NCI-H2107 treated with DMSO at 0.1 percent for 48 hours (cell line): ENCODE data around the gene CADPS.

Experiments used
- DNase-seq: peaks from one replicate; lab custom pipeline; 2025; ENCODE audit not compliant: unreplicated experiment; lab: John Stamatoyannopoulos, UW

CADPS gene

DNA sequence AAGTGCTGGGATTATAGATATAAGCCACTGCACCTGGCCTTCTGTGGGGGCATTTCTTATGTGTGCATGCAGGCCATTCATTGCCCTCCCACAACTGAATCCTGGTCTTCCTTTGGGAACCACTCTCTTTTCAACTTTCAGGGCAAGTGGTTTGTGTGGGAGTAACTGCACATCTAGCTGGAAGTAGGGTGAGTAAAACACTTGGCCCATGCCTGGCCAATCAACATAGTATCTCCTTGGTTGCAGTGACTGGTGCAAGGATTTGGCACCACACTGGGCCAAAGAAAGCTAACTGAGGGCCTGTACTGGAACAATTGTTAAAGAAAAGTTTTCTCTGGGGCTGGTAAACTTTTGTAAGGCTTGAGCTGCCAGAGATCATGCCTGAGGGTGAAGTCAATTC is 312.6 kb downstream of the CADPS start:
- DNase-seq = no peak

GRCh38 chr3:62562017-62562416 is 313.2 kb downstream of the CADPS start:
- DNase-seq = no peak

DNA sequence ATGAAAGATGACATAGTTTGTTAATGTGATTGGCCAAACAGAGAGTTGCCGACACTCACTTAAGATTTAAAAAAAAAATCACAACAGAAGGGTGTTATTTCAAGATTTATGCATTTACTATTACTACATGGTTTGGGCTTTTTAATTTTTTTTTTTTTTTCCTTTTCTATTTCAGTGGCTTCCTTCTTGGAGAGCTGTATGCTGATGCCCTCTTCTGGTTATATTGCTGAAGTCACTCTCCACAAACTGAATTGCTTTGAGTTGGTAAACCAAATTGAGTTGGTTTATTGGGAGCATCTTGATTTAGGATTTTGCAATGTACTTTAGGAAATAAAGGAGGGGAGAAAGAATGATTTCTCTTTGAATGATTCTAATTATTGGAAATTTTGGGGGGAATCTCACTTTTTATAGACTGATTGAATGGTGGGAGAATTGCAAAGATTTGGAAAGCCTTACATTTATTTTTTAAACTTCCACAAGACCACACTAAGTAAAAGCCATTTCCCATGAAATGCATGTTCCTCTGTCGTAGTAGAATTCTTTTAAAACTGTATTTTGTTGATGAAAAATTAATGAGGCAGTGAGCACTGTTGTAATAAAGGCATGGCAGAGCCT is 315.3 kb downstream of the CADPS start:
- peak; percentile 7 for DNase-seq

DNA sequence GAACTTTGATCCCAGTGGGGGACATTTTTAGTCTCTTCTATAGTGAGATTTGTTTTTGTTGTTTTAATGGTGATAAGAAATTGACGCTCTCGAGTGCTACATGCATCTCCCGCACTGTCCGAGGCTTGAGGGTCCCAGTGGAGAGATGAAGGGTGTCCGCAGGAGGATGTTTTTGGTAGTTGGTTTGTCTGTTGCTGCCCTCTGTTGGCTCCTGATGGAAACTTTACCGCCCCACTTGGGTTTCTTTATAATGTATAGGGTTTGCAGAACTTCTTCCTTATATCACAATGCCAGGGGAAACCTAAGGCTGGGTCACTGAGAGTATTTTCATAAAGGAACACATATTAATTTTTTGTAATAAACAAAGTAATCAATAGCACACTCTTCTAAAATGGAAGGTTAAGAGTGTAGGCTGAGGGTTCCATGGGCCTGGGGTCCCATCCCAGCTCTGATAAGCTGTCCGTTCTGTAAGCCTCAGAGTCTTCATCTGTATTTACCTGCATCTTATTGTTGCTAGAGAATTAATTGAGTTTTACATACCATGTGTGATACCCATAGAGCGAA is 316.6 kb downstream of the CADPS start:
- DNase-seq = peak; percentile 8

DNA sequence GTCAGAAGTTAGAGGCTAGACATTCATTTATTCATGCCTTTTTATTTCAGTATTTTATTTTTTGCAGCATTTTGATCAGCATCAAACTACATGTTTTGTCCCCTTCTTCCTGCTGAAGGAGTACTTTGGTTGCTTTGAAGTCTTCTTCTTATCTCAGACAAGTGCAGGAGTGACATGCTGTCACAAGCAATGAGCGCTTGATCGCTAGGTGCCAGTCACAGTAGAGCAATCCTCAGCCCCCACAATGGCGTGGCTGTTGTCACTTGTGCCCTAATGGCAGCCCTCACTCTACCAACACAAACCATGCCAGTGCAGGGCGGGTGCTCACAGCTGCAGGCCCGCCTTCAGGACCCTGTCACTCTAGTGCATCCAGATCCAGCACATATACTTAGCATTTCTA is 317.2 kb downstream of the CADPS start:
- DNase-seq = no peak

- DNase-seq = no peak
Measured at GRCh38 chr3:62557450-62557849, 317.8 kb downstream of the CADPS start.

- no peak for DNase-seq
Measured at GRCh38 chr3:62556121-62556815, 318.9 kb downstream of the CADPS start.

DNA sequence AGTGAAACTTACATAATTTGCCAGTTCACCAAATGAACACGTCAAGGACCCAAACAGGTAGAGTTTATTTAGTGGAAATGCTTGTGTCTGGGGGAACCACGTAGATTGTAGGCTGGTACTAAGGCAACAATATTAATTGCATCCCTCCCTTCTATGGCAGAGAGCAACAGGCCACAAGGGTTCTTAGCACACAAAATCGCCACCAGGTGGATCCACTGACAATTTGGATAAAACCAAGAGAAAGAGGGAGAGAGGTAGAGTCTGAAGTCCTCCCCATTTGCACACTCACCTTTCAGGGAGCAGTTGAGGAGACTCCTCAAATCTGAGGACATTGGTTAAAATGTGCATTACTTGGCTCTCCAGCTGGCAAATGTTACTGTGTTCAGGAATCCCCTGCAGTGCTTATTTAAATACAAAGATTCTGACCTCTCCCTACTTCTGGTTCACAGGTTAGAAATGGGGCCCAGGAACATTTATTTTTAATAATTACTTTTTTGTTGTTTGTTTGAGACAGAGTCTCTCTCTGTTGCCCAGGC is 320.9 kb downstream of the CADPS start:
- DNase-seq = peak; percentile 6

- no peak for DNase-seq
Measured at GRCh38 chr3:62553811-62554210, 321.4 kb downstream of the CADPS start.

DNA sequence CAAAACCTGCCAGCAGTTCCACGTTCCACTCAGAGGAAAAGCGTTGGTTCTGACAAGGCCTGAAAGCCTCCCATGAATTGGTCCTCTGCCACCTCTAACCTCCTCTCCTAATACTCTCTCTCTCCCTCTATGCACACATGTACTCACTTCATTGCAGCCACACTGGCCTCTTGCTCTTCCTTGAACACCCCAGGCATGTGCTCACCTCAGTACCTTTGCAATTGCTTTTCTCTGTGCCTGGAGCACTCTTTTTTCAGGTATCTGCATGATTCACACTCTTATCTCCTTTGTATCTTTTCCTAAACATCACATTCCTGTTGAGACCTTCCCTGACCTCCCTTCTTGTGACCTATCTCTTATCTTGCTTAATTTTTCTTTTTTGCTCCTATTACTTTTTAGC is 323.7 kb downstream of the CADPS start:
- no peak for DNase-seq

DNA sequence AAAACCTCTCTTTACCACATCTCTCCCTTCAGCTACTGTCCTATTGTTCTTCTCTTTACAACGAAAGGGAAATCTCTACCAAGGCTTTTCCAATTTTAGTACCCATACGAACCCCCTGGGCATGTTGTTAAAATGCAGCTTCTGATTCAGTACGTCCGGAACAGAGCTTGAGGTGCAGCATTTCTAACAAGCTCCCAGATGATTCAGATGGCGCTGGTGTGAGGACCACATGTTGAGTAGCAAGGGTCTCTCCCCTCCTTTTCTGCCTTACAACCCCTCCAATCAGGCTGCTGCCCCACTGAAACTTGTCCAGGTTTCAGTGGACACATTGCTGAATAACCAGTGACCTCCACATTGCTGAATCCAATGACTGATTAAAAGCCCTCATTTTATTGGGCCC is 324.8 kb downstream of the CADPS start:
- DNase-seq = no peak

GRCh38 chr3:62548528-62549205 is 326.5 kb downstream of the CADPS start:
- DNase-seq = no peak

DNA sequence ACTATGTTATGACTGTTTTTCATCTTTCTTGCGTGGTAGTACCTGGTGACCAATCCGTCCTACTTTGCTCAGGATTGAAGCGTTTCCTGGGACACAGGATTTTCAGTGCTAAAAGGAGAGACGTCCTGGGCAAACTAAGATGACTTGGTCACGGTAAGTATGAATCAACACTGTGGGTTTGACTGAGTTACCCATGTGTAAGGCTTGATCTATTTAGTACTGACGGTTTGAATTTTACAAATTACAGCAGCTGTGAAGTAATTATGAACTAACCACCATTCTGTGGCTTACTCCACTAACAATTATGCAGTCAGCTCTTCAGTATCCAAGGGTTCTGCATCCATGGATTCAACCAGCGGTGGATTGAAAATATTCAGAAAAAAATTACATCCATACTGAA is 328.9 kb downstream of the CADPS start:
- no peak for DNase-seq

DNA sequence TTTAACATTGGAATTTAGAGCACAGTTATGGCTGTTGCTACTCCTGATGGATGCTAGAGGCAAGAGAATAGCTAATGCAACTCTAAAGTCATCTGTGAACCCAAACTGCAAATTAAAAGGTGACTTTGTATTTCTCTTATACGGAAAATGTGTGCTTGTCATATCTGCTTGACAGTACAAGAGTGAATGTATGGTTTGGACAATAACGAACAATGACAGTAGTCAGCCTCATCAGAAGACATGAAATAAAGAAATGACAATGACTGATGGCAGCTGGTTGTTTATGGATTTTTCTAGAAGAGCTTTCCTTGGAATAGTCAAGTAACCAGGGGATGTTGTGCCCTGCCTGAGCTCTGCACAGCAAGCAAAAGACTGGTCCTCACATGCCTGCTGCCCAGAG is 333.0 kb downstream of the CADPS start:
- DNase-seq = no peak

DNA sequence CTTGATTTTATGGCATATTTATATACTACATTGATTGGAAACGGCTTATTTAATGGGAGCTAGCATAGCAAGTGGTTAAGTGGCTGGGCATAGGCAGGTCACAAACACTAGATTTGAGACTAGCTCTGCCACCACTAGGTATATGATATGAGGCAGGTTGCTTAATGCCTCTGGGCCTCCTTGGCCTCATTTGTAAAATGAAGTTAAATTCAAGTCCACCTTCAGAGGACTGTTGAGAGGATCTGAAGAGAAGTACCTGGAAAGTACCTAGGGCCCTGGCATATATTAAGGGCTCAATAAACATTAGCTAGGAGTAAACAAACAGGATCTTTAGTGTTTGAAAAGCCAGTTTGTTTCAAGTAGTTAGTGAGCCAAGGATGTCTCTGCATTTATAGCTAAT is 335.5 kb downstream of the CADPS start:
- no peak for DNase-seq

DNA sequence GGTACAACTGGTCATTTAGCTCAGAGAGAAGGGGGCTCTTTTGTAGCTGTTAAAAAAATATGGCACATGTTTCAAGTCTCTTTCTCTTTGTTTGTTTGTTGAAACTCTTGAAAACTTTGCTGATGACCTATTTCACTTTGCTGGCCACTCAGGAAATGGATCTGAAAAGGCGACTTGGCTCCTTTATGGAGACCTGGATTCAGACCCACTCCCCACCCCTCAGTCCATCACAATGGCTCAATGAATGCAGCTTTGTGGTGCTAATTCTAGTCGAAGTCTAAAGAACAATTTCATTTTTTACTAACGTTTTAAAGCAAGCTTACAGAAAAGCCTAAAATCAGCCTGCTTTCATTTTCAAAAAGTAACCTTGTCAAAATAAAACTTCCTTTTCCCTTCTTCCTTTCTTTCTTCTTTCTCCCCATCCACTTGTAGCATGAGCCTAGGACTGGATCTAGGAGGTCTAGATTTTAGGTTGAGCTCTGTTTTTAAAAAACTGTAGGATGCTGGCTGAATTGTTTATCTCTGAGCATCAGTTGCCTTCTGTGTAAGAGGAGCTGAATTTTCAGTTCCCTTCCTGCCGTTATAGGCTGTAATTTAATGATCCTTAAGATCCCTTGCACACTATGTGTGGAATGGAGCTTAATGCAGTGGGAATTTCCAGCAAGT is 336.4 kb downstream of the CADPS start:
- DNase-seq = no peak

DNA sequence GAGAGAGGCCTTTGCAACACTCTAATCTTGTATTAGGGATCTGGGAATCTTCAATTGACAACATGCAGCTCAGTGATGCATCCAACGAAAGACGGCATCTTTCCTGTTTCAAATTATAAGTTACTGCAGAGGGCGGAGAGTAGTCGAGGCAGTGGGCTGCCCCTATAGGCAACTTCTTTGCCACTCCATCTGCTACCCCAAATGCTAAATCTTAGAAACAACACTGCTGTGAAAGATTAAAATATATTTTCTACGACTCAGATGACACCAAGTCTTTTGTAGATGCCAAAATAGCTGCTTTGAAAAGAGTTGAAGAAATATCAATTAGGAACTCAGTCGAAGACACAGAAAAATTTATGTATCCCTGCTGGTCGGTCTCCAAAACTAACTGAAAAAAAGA is 340.9 kb downstream of the CADPS start:
- DNase-seq = no peak

- no peak for DNase-seq
Measured at GRCh38 chr3:62532796-62533195, 342.4 kb downstream of the CADPS start.

DNA sequence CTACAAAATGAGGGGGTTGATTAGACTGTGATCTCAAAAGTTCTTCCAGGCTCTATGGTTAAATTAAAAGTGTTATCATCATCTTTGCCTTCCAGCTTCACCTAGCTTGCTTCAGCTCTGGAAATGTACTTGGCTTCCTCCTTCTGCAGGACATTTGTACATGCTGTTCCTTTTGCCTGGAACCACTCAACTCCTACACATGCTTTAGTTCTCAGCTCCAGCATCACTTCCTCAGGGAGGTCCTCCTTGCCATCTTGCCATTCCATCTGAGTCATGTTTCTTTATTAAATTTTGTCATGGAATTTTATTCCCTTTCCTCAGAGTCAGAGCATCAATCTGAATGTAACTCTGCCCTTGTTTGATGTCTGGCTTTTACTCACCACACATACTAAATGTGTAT is 343.2 kb downstream of the CADPS start:
- DNase-seq = no peak

GRCh38 chr3:62531493-62531892 is 343.7 kb downstream of the CADPS start:
- DNase-seq = no peak

GRCh38 chr3:62529230-62529629 is 346.0 kb downstream of the CADPS start:
- no peak for DNase-seq
